Muscle layer of colon (tissue), 2 donors: ENCODE measurements around the gene FNDC11.
A peak's percentile ranks its signal among the peaks of the same experiment; 100 is the strongest.

ENCODE experiments used
- H3K27ac ChIP-seq: one replicate; pipeline ENCODE4 v1.7.0; 2013; ENCODE audit warnings: low read depth, mild to moderate bottlenecking, low read length, moderate library complexity
- H3K27me3 ChIP-seq, 2 donors: one replicate each; pipeline ENCODE4 v1.7.0; 2013; ENCODE audit warnings: low read length in 2 of 2, mild to moderate bottlenecking in 2 of 2; ENCODE audit not compliant: insufficient read depth in 2 of 2, control insufficient read depth in 1 of 2
- H3K36me3 ChIP-seq: one replicate; pipeline ENCODE4 v1.7.0; 2013; ENCODE audit warnings: mild to moderate bottlenecking, low read length; ENCODE audit not compliant: insufficient read depth
- H3K4me1 ChIP-seq: one replicate; pipeline ENCODE4 v1.7.0; 2013; ENCODE audit warnings: mild to moderate bottlenecking, low read length; ENCODE audit not compliant: insufficient read depth
- H3K4me3 ChIP-seq, 2 donors: one replicate each; pipeline ENCODE4 v1.7.0; 2013; ENCODE audit warnings: low read length in 2 of 2, low read depth in 1 of 2, mild to moderate bottlenecking in 1 of 2, moderate library complexity in 1 of 2
- H3K9ac ChIP-seq: one replicate; pipeline ENCODE4 v1.7.0; 2013; ENCODE audit warnings: low read length
- H3K9me3 ChIP-seq: one replicate; pipeline ENCODE4 v1.7.0; 2013; ENCODE audit warnings: mild to moderate bottlenecking, low read length
- donor health status: abdominal sarcoma.
- donor health status: Adenocarcinoma of cecum.

The FNDC11 gene

DNA sequence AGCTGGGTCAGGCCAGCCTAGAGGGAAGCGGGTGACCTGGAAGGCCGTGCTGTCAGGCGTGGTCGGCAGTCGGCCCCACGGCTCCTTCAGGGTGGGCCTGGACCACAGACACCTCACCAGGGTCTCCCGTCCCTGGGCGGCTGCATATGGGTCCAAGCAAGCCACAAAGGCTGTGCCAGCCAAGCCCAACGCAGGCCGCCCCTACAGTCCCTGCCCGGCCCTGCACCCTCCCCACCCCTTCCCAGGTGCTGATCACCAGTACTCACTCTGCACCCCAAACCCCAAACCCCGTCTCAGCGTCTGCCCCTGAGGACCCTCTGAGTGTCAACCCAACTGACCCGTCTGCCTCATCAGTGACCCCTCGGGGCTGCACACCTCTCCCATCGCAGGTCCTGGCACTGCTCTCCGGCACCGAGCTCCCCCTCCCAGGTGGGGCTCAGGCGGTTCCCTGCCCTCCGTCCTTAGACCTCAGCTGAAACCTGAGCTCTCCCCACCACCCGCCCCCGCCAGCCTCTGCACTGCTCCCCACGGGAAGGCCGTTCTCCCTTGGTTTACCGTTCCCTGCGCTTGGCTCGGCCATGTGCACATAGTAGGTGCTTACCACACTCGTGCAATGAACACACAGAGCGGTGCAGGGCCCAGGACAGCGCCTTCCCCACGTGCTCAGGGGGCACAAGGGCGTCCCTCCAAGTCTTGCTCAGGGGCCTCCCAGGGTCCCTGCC, 34.9 kb upstream of the FNDC11 start:
- Histone ChIP-seq H3K36me3 (peaks cover 19% of the 10 kb centered on the region), H3K4me1 (peaks cover 12% of the 10 kb centered on the region), H3K9me3 (no peaks in the 10 kb centered on the region), H3K27ac (no peak overlapping the region), H3K9ac (no peak overlapping the region), H3K4me3 (peak overlapping the region; percentile 58 to 95), H3K27me3 (peaks cover 0 to 4% of the 10 kb centered on the region in 2 donors)

DNA sequence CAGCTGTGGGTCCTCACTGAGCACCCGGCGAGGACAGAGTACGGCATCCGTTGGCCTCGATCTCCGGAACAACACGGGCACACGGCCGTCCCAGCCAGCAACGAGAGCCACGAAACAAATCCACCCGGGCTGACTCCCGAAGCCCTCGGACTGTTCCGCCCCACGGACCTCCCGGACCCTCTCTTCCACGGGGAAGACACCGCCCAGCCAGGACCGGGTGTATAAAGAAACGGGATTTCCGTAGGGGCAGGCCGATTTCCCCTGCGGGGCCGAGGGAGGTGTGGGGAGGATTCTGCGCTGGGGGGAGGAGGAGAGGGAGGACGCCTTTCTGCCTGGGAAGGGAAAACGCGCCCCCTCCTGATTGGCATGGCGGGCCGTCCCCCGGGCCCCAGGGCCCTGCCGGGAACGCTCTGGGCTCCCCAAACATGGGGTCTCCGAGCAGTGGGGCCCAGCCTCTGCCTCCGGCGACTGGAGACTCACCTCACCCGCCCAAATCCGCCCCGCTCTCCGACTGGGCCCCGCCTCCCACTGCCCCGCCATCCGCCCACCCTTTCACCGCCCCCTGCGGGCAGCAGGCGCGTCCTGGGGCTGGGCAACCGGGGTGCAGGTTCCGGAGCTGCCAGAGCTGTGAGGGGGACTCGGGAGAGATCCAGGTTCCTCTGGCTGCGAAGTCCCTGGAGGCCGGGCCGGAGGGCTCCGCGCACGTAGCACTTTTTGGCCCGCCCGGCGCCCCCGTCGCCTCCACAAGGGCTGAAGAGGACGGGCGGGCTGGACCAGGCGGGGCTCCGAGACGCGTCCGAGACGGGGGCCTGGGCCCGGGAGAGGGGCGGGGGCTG, 34.1 kb upstream of the FNDC11 start:
- peak overlapping the region; percentile 63 for H3K27ac ChIP-seq
- no peaks in the 10 kb centered on the region for H3K9me3 ChIP-seq
- H3K4me1 ChIP-seq: peaks cover 12% of the 10 kb centered on the region
- H3K4me3 ChIP-seq: peak overlapping the region; percentile 58 to 95
- no peak overlapping the region for H3K9ac ChIP-seq
- H3K36me3 ChIP-seq: peaks cover 19% of the 10 kb centered on the region
- peaks cover 0 to 4% of the 10 kb centered on the region in 2 donors for H3K27me3 ChIP-seq

DNA sequence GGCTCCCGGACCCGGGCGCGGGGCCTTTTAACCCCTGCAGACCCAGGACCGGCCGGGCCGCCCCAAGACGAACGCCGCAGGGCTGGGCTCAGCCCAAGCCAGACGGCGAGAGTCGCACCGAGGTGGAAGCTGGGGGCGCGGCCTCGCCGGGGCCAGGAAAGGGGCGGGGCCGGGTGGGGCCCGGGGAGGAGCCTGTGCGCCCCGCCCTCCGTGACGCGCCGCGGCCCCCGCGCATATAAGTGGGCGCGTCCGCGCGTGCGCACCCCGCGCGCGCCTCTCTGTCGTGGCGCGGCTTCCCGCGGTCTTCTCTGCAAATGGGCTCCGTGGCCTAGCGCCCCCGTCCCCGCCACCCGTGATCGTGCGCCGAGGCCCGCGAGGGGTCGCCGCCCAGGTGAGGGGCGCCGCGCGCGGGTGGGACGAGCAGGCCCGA, 33.4 kb upstream of the FNDC11 start, which contains the start of gene PPDPF:
PPDPF (plus strand) TSS at position 262 of the 430 bp plus-strand sequence. CDS start 544 bp downstream, outside the sequence.
- H3K9me3 ChIP-seq: no peaks in the 10 kb centered on the region
- peak within 1 kb of the TSS; percentile 27 for H3K9ac ChIP-seq
- peaks cover 19% of the 10 kb centered on the region for H3K36me3 ChIP-seq
- peak within 1 kb of the TSS; percentile 63 for H3K27ac ChIP-seq
- peaks cover 0 to 4% of the 10 kb centered on the region in 2 donors for H3K27me3 ChIP-seq
- peaks cover 12% of the 10 kb centered on the region for H3K4me1 ChIP-seq
- H3K4me3 ChIP-seq: peak within 1 kb of the TSS; percentile 73 to 95

DNA sequence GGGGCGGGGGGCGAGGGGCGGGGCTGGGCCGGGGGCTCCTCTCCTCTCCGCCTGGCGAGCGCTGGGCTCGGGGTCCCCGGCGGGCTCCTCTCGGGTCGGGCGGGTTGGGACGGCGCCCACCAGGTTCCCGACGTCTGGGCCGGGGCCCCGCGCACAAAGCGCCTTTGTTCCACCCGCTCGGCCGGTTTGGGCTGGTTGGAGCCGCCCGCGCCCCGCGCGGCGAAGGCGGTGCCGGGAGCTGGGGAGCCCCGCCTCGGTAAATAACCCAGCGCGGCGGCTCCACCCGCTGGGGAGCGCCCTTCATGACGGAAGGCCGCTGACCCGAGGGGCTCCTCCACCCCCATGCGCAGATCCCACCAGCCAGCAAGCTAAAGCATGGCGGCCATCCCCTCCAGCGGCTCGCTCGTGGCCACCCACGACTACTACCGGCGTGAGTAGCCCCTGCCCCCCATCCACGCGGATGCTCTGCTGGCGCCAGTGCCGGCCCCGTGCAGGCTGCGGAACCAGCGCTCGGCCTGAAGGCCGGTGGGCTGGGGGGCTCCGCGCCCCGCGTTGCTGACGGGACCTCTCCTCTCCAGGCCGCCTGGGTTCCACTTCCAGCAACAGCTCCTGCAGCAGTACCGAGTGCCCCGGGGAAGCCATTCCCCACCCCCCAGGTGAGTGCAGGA, 32.9 kb upstream of the FNDC11 start:
- Histone ChIP-seq H3K27me3 (peaks cover 0 to 4% of the 10 kb centered on the region in 2 donors), H3K4me1 (peaks cover 12% of the 10 kb centered on the region), H3K9me3 (no peaks in the 10 kb centered on the region), H3K4me3 (peak overlapping the region; percentile 73 to 95), H3K27ac (peak overlapping the region; percentile 63), H3K9ac (peak overlapping the region; percentile 27), H3K36me3 (peaks cover 19% of the 10 kb centered on the region)

- H3K27ac ChIP-seq: peak overlapping the region; percentile 63
- peaks cover 12% of the 10 kb centered on the region for H3K4me1 ChIP-seq
- H3K27me3 ChIP-seq: peaks cover 0 to 4% of the 10 kb centered on the region in 2 donors
- H3K9ac ChIP-seq: peak overlapping the region; percentile 27
- H3K36me3 ChIP-seq: peaks cover 19% of the 10 kb centered on the region
- peak overlapping the region; percentile 73 to 95 for H3K4me3 ChIP-seq
- H3K9me3 ChIP-seq: no peaks in the 10 kb centered on the region
Measured at GRCh38 chr20:63521602-63522001, 32.4 kb upstream of the FNDC11 start.

- H3K4me1 ChIP-seq: peaks cover 12% of the 10 kb centered on the region
- H3K4me3 ChIP-seq: peak overlapping the region in 1 of 2 donors; percentile 55
- H3K27me3 ChIP-seq: peaks cover 0 to 4% of the 10 kb centered on the region in 2 donors
- H3K36me3 ChIP-seq: peaks cover 19% of the 10 kb centered on the region
- H3K9ac ChIP-seq: no peak overlapping the region
- no peak overlapping the region for H3K27ac ChIP-seq
- no peaks in the 10 kb centered on the region for H3K9me3 ChIP-seq
Measured at GRCh38 chr20:63522091-63522868, 31.7 kb upstream of the FNDC11 start.

DNA sequence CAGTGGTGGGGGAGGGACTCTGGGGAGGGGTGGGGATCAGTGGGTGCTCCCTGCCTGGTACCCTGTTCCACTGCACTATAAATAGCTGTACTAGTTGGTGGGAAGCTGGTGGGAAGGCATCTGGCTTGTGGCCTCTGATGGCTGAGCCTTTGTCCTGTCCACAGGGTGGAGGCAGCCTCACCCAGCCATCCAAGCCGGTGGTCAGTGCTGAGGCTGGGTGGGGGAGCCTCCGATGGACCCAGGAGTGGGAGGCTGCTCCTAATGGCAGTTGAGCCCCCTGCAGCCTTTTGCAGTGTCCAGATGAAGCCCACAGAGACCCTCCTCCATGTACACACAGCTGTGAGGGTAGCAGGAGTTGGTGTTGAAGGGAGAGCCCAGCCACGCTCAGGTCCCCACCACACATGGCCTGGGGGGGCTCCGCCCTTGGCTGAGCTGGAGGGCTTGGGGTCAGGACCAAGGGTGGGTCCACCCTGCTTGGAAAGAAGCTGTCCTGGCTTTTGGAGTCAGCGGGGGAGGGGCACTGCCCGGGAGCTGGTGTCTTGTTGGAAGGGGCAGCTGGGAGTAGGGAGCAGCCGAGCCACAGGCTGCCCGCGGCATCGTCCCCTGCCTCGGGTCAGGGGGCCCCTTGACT, 30.9 kb upstream of the FNDC11 start:
- Histone ChIP-seq H3K36me3 (peaks cover 19% of the 10 kb centered on the region), H3K9ac (no peak overlapping the region), H3K27ac (no peak overlapping the region), H3K9me3 (no peaks in the 10 kb centered on the region), H3K4me1 (peaks cover 12% of the 10 kb centered on the region), H3K4me3 (no peak overlapping the region), H3K27me3 (peaks cover 0 to 4% of the 10 kb centered on the region in 2 donors)

DNA sequence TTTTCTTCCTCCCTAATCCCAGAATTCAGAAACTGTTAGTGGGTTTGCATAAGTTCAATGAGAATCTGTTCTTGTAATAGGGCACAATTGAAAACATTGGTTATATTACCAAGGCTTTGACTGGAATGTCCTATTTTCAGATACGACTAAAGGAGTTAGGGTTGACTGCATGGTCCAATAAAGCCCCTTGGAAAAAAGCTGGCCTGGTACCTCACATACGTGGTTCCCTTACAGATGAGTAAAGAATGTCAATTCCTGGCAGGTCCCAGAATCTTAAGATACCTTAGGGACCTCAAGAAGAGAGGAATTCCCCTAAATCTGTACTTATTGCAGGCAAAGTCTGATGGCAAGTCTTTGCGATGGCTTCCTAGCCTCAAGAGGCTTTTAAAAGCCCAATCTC, 28.8 kb upstream of the FNDC11 start:
- Histone ChIP-seq H3K27ac (no peak overlapping the region), H3K36me3 (peaks cover 19% of the 10 kb centered on the region), H3K9ac (no peak overlapping the region), H3K9me3 (no peaks in the 10 kb centered on the region), H3K4me1 (peaks cover 8% of the 10 kb centered on the region), H3K4me3 (no peak overlapping the region), H3K27me3 (peaks cover 0 to 3% of the 10 kb centered on the region in 2 donors)

DNA sequence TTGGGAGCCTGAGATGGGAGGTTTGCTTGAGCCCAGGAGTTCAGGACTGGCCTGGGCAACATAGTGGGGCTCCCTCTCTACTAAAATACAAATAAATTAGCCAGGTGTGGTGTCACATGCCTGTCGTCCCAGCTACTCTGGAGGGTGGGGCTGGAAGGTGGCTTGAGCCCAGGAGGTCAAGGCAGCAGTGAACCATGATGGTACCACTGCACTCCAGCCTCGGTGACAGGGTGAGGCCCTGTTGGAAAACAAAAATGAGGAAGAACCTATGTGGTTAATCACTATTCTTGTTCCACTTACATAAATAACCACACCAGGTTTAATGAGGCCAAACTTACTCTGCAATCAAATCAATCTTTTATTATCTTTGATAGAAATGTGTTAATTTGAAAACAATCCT, 28.0 kb upstream of the FNDC11 start:
- Histone ChIP-seq H3K4me3 (no peak overlapping the region), H3K9me3 (no peaks in the 10 kb centered on the region), H3K27ac (no peak overlapping the region), H3K27me3 (peaks cover 0 to 9% of the 10 kb centered on the region in 2 donors), H3K36me3 (peaks cover 19% of the 10 kb centered on the region), H3K4me1 (peaks cover 8% of the 10 kb centered on the region), H3K9ac (no peak overlapping the region)

- Histone ChIP-seq H3K9me3 (no peaks in the 10 kb centered on the region), H3K4me1 (peaks cover 5% of the 10 kb centered on the region), H3K27ac (no peak overlapping the region), H3K9ac (no peak overlapping the region), H3K36me3 (peaks cover 16% of the 10 kb centered on the region), H3K4me3 (no peak overlapping the region), H3K27me3 (peaks cover 0 to 9% of the 10 kb centered on the region in 2 donors)
Measured at GRCh38 chr20:63527184-63527583, 26.8 kb upstream of the FNDC11 start.
